ENCODE results near the gene PPTC7. TPM values are rescaled to one million over a fixed set of nuclear protein-coding genes. Genes with fewer than 3 reads are reported as not detected.
A peak's percentile ranks its signal among the peaks of the same experiment; 100 is the strongest.
"Not testable (repeated sequence)": the region's sequence is repeated elsewhere in the genome, so short reads cannot be mapped to it uniquely, and the experiment has no call there.

Gene PPTC7
- total RNA-seq, 2 experiments from 2014 or later = 24.4 to 26.8 TPM

DNA sequence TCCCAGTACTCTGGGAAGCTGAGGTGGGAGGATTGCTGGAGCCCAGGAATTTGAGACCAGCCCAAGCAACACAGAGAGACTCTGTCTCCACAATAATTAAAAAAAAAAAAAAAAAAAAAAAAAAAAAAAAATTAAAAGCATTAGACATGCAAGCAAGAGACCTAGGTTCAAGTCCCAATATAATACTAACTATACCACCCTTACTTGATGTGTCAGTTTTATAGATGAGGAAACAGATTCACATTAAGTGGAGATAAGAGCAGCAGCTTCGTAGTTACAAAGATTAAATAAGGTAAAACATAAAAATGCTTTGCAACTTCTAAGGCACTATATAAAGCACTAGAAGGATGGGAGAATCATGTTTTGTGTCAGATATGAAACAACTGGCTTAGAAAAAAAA, 9.1 kb downstream of the PPTC7 start:
- Mint-ChIP-seq H3K9me3 (ENCODE audit: insufficient read depth) (peaks cover 19% of the 10 kb centered on the region), H3K4me3 (no peak overlapping the region), H3K27ac (no peak overlapping the region), H3K36me3 (ENCODE audit: low read depth) (peaks cover 45% of the 10 kb centered on the region), H3K4me1 (ENCODE audit: low read depth) (peaks cover 43% of the 10 kb centered on the region), H3K27me3 (ENCODE audit: low read depth) (no peaks in the 10 kb centered on the region)
- ATAC-seq (no peak), DNase-seq (no peak)
- CTCF ChIA-PET = interaction anchor here (0.8 to 5.7 kb wide), 4 partner anchors 10 to 108 kb away, joined by 3 to 40 read pairs (median 4); no protein-coding TSS in a partner anchor
- POLR2A ChIA-PET = interaction anchor here (0.6 to 1.2 kb wide), 3 partner anchors 26 to 172 kb away, joined by 3 to 7 read pairs (median 6); partner anchors contain the start of gene RAD9B

DNA sequence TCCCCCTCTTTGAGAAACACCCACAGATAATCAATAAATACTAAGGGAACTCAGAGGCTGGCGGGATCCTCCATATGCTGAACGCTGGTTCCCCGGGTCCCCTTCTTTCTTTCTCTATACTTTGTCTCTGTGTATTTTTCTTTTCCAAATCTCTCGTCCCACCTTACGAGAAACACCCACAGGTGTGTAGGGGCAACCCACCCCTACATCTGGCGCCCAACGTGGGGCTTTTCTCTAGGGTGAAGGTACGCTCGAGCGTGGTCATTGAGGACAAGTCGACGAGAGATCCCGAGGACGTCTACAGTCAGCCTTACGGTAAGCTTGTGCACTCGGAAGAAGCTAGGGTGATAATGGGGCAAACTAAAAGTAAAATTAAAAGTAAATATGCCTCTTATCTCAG, 12.3 kb downstream of the PPTC7 start:
- DNase-seq; POLR2A ChIA-PET; H3K4me3 Mint-ChIP-seq; H3K27me3 Mint-ChIP-seq (ENCODE audit: low read depth); H3K27ac Mint-ChIP-seq; ATAC-seq: not testable (repeated sequence)
- peaks cover 19% of the 10 kb centered on the region for H3K9me3 Mint-ChIP-seq (ENCODE audit: insufficient read depth)
- peaks cover 32% of the 10 kb centered on the region for H3K4me1 Mint-ChIP-seq (ENCODE audit: low read depth)
- CTCF ChIA-PET = interaction anchor here (5.7 kb wide), 1 partner anchor 31 kb away, joined by 40 read pairs; no protein-coding TSS in a partner anchor
- peaks cover 36% of the 10 kb centered on the region for H3K36me3 Mint-ChIP-seq (ENCODE audit: low read depth)

DNA sequence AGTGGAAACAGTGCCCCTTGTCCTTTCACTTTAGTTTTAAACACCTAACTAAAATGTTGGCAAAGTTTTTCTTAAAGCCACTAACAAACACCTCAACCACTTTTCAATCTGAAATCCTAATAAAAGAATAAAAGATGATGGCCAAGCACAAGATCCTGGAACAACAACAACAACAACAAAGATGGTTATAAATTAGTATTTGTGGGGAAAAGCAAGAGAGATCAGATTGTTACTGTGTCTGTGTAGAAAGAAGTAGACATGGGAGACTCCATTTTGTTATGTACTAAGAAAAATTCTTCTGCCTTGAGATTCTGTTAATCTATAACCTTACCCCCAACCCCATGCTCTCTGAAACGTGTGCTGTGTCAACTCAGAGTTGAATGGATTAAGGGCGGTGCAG, 13.3 kb downstream of the PPTC7 start:
- Mint-ChIP-seq H3K9me3 (ENCODE audit: insufficient read depth) (peaks cover 19% of the 10 kb centered on the region), H3K36me3 (ENCODE audit: low read depth) (peaks cover 36% of the 10 kb centered on the region), H3K4me1 (ENCODE audit: low read depth) (peaks cover 25% of the 10 kb centered on the region)
- CTCF ChIA-PET = interaction anchor here (0.8 kb wide), 1 partner anchor 8 kb away, joined by 3 read pairs; no protein-coding TSS in a partner anchor
- H3K4me3 Mint-ChIP-seq; H3K27ac Mint-ChIP-seq; DNase-seq; POLR2A ChIA-PET; ATAC-seq; H3K27me3 Mint-ChIP-seq (ENCODE audit: low read depth): not testable (repeated sequence)

DNA sequence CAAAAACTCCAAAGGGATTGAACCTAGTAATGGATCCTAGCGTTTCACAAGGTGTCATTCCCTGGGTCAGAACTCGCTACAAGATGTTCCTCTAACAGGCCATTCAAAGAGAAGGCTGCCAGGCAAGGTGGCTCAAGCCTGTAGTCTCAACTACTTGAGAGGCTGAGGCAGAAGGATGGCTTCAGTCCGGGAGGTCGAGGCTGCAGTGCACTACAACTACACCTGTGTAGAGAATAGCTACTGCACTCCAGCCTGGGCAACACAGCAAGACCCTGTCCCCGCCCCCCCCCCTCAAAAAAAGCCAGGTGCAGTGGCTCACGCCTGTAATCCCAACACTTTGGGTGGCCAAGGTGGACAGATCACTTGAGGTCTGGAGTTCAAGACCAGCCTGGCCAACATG, 14.4 kb downstream of the PPTC7 start:
- no peak for DNase-seq
- H3K4me1 Mint-ChIP-seq (ENCODE audit: low read depth) = peaks cover 32% of the 10 kb centered on the region
- peaks cover 36% of the 10 kb centered on the region for H3K36me3 Mint-ChIP-seq (ENCODE audit: low read depth)
- no peak overlapping the region for H3K4me3 Mint-ChIP-seq
- CTCF ChIA-PET = interaction anchor here (0.8 to 4.1 kb wide), 2 partner anchors 9 to 16 kb away, joined by 3 to 22 read pairs; no protein-coding TSS in a partner anchor
- no peak for ATAC-seq
- H3K27ac Mint-ChIP-seq = no peak overlapping the region
- POLR2A ChIA-PET = no interaction called here
- peaks cover 19% of the 10 kb centered on the region for H3K9me3 Mint-ChIP-seq (ENCODE audit: insufficient read depth)
- H3K27me3 Mint-ChIP-seq (ENCODE audit: low read depth) = no peaks in the 10 kb centered on the region

DNA sequence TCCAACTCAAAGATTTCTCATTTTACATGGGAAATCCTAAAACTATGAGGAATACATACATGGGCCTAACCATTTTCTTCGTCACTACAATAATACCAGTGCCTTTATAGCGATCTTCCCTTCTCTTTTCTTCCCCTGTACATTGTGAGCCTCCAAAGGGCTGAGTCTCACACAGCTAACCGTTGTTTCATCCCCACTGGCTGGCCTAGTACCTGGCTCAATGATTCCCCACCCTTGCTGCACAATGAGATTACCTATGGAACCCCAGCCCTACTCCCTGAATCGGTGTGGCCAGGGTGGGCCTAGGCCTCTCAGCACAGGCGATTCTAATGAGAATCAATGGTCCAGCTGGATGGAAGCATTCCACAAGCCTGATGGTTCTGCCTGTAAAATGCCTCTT, 16.1 kb downstream of the PPTC7 start:
- no peaks in the 10 kb centered on the region for H3K27me3 Mint-ChIP-seq (ENCODE audit: low read depth)
- no peak overlapping the region for H3K27ac Mint-ChIP-seq
- no peak overlapping the region for H3K4me3 Mint-ChIP-seq
- peaks cover 14% of the 10 kb centered on the region for H3K9me3 Mint-ChIP-seq (ENCODE audit: insufficient read depth)
- peaks cover 23% of the 10 kb centered on the region for H3K36me3 Mint-ChIP-seq (ENCODE audit: low read depth)
- ChIA-PET POLR2A (interaction anchor here (2.3 kb wide), 1 partner anchor 9 kb away, joined by 6 read pairs; no protein-coding TSS in a partner anchor), CTCF (interaction anchor here (0.9 to 4.1 kb wide), 6 partner anchors 9 to 117 kb away, joined by 3 to 22 read pairs (median 6); partner anchors contain the start of gene ARPC3)
- DNase-seq = no peak
- H3K4me1 Mint-ChIP-seq (ENCODE audit: low read depth) = peaks cover 39% of the 10 kb centered on the region
- ATAC-seq = no peak

DNA sequence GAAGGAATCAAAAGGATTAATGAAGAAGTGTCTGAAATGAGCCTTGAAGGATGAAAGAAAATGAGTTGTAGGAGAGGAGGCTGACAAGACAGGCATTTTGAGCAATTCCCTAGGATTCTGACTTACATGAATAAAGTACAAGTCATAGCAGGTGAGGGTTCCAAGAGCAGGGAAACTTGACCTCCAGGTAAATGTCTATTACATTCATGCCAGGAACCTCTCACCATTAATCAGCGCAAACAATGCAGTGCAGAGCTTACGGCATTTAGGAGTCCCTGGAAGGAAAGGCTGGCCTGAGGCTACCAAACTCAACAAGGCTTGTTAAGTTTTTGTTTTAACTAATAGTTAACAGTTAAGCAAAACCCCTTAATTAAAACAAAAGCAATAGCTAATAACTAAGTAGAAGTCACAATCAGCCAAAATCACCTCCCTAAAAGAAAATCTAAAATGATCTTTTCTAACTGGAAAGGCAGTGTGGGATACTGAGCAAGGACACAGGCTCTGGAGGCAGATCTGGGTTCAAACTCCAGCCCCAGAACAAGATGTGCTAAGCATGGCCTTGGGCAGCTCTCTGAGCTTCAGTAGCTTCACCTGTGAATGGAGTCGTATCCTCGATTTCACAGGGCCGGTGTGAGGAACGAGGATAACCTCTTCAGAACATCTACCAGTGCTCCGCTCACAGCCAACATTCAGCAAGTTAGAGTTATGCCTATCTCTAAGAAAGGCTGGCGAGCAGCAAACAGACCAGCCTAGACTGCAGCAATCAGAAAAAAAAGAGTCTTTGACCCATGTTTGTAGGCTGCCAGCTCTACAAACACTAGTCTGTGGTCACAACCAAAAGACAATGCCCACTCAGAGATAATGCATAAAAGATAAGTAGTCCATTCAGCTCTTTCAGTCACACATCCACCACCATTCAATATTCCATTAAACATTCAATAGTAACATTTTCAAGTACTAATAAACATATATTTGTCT, 16.9 kb downstream of the PPTC7 start:
- DNase-seq = no peak
- no peaks in the 10 kb centered on the region for H3K27me3 Mint-ChIP-seq (ENCODE audit: low read depth)
- no peak overlapping the region for H3K4me3 Mint-ChIP-seq
- H3K36me3 Mint-ChIP-seq (ENCODE audit: low read depth) = peaks cover 17% of the 10 kb centered on the region
- peaks cover 7% of the 10 kb centered on the region for H3K9me3 Mint-ChIP-seq (ENCODE audit: insufficient read depth)
- no peak overlapping the region for H3K27ac Mint-ChIP-seq
- POLR2A ChIA-PET = interaction anchor here (1.1 to 2.3 kb wide), 2 partner anchors 9 to 12 kb away, joined by 3 to 6 read pairs; no protein-coding TSS in a partner anchor
- no peak for ATAC-seq
- CTCF ChIA-PET = interaction anchor here (1.0 to 4.1 kb wide), 4 partner anchors 10 to 36 kb away, joined by 4 to 22 read pairs (median 9); no protein-coding TSS in a partner anchor
- H3K4me1 Mint-ChIP-seq (ENCODE audit: low read depth) = peaks cover 44% of the 10 kb centered on the region

DNA sequence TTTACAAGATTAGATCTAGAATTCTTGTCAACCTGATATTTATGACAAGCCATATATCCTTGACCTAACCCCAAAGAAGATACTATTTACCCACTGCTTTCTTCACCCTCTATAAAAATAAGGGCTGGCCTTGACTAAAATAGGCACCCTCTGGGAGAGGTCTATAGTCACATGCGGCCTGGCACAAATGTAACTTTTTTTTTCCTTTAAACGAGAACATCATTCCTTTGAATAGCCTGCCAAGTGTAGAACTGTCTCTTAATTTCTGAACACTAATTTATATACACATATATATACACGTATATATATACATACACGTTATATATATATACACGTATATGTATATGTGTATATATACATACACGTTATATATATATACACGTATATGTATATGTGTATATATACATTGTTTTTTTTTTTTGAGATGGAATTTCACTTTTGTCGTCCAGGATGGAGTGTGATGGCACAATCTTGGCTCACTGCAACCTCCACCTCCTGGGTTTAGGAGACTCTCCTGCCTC, 18.6 kb downstream of the PPTC7 start:
- Mint-ChIP-seq H3K36me3 (ENCODE audit: low read depth) (peaks cover 21% of the 10 kb centered on the region), H3K4me3 (no peak overlapping the region), H3K4me1 (ENCODE audit: low read depth) (peaks cover 49% of the 10 kb centered on the region), H3K9me3 (ENCODE audit: insufficient read depth) (peaks cover 3% of the 10 kb centered on the region), H3K27ac (no peak overlapping the region), H3K27me3 (ENCODE audit: low read depth) (no peaks in the 10 kb centered on the region)
- CTCF ChIA-PET = interaction anchor here (3.3 kb wide), 1 partner anchor 37 kb away, joined by 29 read pairs; no protein-coding TSS in a partner anchor
- DNase-seq (no peak), ATAC-seq (no peak)
- POLR2A ChIA-PET = no interaction called here

DNA sequence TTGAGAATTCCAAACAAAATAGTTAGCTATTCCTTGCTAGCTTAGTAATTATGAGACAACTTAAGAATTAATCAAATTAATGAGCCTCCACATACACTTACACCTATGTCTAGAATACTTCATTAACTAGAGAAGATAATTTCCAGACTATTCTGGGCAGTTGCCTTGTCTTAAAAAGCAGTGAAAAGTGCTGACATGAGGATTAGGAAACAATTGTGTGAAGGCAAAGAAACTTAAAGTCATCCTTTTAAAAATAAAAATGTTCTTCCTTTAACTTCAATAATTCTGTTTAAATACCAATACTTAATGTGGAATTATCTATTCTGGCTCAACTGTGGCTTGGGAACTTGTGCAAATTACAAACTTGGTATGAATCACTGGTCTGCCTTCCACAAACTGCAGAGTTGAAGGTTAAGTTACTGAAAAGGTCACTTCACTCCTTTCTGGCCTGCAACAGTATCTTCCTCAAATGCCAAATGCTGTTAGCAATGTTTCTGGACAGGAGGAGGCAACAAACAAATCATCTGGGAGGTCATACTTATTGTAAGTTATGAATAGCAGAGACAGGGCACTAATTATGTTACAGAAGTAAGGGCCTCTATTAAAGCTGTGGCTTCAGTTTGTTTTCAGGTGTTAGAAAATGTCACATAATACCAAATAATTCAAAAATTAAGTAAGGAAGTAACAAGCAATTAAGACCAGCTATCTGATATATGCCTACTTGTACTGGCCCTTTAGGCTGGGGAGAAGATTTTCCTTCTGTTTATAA, 19.2 kb downstream of the PPTC7 start:
- POLR2A ChIA-PET = interaction anchor here (0.6 to 1.5 kb wide), 3 partner anchors 12 to 15 kb away, joined by 3 to 4 read pairs (median 3); no protein-coding TSS in a partner anchor
- Mint-ChIP-seq H3K4me1 (ENCODE audit: low read depth) (peaks cover 47% of the 10 kb centered on the region), H3K36me3 (ENCODE audit: low read depth) (peaks cover 20% of the 10 kb centered on the region), H3K9me3 (ENCODE audit: insufficient read depth) (no peaks in the 10 kb centered on the region), H3K4me3 (no peak overlapping the region), H3K27ac (peak overlapping the region; percentile 56), H3K27me3 (ENCODE audit: low read depth) (no peaks in the 10 kb centered on the region)
- CTCF ChIA-PET = interaction anchor here (0.6 to 3.4 kb wide), 8 partner anchors 8 to 140 kb away, joined by 3 to 29 read pairs (median 4); no protein-coding TSS in a partner anchor
- ATAC-seq (no peak), DNase-seq (no peak)

DNA sequence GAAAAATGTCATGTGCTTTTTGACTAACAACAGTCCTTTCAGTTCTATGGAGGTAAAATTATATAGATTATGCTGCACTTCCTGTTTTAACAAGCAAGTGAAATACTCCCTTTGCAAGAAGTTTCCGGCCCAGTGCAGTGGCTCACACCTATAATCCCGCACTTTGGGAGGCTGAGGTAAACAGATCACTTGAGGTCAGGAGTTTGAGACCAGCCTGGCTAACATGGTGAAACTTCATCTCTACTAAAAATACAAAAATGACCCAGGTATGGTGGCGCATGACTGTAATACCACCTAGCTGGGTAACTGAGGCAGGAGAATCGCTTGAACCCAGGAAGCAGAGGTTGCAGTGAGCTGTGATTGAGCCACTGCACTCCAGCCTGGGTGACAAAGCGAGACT, 20.7 kb downstream of the PPTC7 start:
- ChIA-PET POLR2A (interaction anchor here (0.6 to 1.5 kb wide), 4 partner anchors 13 to 43 kb away, joined by 3 read pairs; no protein-coding TSS in a partner anchor), CTCF (interaction anchor here (0.8 to 3.4 kb wide), 9 partner anchors 9 to 112 kb away, joined by 3 to 29 read pairs (median 4); partner anchors contain the start of genes ARPC3, FAM216A and GPN3)
- Mint-ChIP-seq H3K4me3 (peak overlapping the region; percentile 54), H3K27ac (peak overlapping the region; percentile 90), H3K36me3 (ENCODE audit: low read depth) (peaks cover 26% of the 10 kb centered on the region), H3K4me1 (ENCODE audit: low read depth) (peaks cover 40% of the 10 kb centered on the region)
- not testable (repeated sequence) for H3K9me3 Mint-ChIP-seq (ENCODE audit: insufficient read depth); H3K27me3 Mint-ChIP-seq (ENCODE audit: low read depth)
- DNase-seq (peak; percentile 72), ATAC-seq (peak; percentile 78)

DNA sequence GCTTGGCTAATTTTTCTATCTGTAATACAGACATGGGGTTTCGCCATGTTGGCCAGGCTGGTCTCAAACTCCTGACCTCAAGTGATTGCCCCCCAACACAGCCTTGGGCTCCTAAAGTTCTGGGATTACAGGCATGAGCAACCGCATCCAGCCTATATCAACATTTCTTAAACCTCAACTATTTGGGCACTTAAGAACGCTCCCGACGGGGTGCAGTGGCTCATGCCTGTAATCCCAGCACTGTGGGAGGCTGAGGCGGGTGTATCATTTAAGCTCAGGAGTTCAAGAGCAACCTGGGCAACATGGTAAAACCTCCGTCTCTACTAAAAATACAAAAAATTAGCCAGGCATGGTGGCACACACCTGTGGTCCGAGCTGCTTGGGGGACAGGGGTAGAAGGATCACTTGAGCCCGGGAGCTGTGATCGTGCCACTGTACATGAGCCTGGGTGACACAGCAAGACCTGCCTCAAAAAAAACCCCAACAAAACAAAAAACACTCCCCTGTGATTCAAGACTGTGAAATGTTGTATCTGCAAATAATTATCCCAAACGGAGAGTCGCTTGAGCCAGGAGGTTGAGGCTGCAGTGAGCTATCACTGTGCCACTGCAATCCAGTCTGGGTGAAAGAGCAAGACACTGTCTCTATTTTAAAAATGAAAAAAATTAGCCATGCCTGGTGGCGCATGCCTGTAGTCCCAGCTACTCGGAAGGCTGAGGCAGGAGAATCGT, 21.5 kb downstream of the PPTC7 start:
- H3K4me1 Mint-ChIP-seq (ENCODE audit: low read depth) = peaks cover 37% of the 10 kb centered on the region
- H3K36me3 Mint-ChIP-seq (ENCODE audit: low read depth) = peaks cover 26% of the 10 kb centered on the region
- ATAC-seq = peak; percentile 16
- no peaks in the 10 kb centered on the region for H3K27me3 Mint-ChIP-seq (ENCODE audit: low read depth)
- peak overlapping the region; percentile 50 for H3K4me3 Mint-ChIP-seq
- no peak for DNase-seq
- POLR2A ChIA-PET = interaction anchor here (0.7 to 1.3 kb wide), 3 partner anchors 14 to 42 kb away, joined by 3 to 4 read pairs (median 3); no protein-coding TSS in a partner anchor
- CTCF ChIA-PET = interaction anchor here (0.8 to 3.4 kb wide), 7 partner anchors 9 to 111 kb away, joined by 3 to 29 read pairs (median 6); partner anchors contain the start of genes ARPC3, FAM216A and GPN3
- peaks cover 7% of the 10 kb centered on the region for H3K9me3 Mint-ChIP-seq (ENCODE audit: insufficient read depth)
- peak overlapping the region; percentile 84 for H3K27ac Mint-ChIP-seq

Data from activated CD8-positive, alpha-beta T cell treated with anti-CD3 and anti-CD28 coated beads, Interleukin-2, amount 10 ng/mL, durations not matched to agents 7 days and 5 days (primary cell).